Activated CD8-positive, alpha-beta T cell treated with anti-CD3 and anti-CD28 coated beads, Interleukin-2, amount 10 ng/mL, durations not matched to agents 7 days and 5 days (primary cell): Measurements from ENCODE around the gene ATOSB. TPM values are rescaled to one million over a fixed set of nuclear protein-coding genes. Genes with fewer than 3 reads are reported as not detected.

Experiments used
- ATAC-seq: fragments of 150-1000 bp; cut with Tn5 transposase; one replicate; pipeline ENCODE4 v1.10.0; 2021; ENCODE audit warnings: moderate library complexity
- CTCF ChIA-PET: fragments of 350-600 bp; sonication (Branson Sonifier 250); formaldehyde crosslinking; loops from one replicate; lab custom pipeline; 2021; ENCODE audit warnings: antibody characterized with exemption; lab: Charles Lee
- POLR2A ChIA-PET: fragments of 350-600 bp; sonication (Branson Sonifier 250); formaldehyde crosslinking; loops from one replicate; lab custom pipeline; 2021; ENCODE audit warnings: antibody characterized with exemption; lab: Charles Lee
- DNase-seq: peaks from one replicate; pipeline ENCODE4 v3.0.0-alpha.2; 2020
- H3K27ac Mint-ChIP-seq: one replicate; pipeline ENCODE4 v1.8.0; 2021; ENCODE audit warnings: mild to moderate bottlenecking, mixed read lengths
- H3K27me3 Mint-ChIP-seq: one replicate; pipeline ENCODE4 v1.8.0; 2021; ENCODE audit warnings: low read depth, mixed read lengths
- H3K36me3 Mint-ChIP-seq: one replicate; pipeline ENCODE4 v1.8.0; 2021; ENCODE audit warnings: low read depth, mixed read lengths
- H3K4me1 Mint-ChIP-seq: one replicate; pipeline ENCODE4 v1.8.0; 2021; ENCODE audit warnings: low read depth, mixed read lengths
- H3K4me3 Mint-ChIP-seq: one replicate; pipeline ENCODE4 v1.8.0; 2021; ENCODE audit warnings: mild to moderate bottlenecking, mixed read lengths
- H3K9me3 Mint-ChIP-seq: one replicate; pipeline ENCODE4 v1.8.0; 2022; ENCODE audit warnings: mixed read lengths; ENCODE audit not compliant: insufficient read depth
- total RNA-seq, 2 experiments: library from RNA; stranded (reverse); gene quantifications; one replicate each; pipeline ENCODE4 v1.2.3, GENCODE V29; 2021

The ATOSB gene
- total RNA-seq, 2 experiments from 2014 or later, result 14.5 to 17.0 TPM

DNA sequence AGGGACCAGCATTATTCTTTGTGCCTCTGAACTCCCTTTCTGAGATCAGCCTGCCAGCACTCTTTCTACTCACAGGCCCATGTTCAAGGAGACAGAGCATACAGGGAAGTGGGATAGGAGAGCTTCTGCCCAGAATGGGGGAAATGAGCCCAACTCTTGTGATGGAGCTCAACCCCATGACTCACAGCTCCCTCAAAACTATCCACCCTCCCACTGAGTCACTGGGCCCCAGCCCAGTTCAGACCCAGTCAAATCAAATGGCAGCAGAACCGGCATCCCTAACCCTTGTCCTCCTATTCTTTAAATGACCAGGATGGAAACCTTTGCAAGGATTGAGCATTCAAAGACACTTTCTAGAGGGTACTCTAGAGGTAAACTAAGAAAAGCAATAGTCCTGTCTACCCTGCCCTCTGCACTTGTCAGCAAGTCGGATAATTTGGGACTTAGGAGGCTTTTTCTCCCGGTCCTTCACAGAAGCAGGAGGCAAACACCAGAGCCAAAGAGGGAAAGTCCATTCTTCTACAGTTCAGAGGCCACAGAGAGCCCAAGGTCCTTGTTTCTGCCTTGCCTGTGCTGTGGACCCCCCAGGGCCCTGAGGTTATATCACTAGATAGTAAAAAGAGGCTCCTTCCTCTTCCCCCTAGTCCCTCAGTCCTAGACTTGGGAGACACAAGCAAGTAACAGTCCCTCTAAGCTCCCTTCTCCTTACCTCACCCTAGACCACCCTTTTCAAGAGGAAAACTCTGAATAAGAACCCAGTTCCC is 3.2 kb downstream of the ATOSB start:
- no peak for ATAC-seq
- DNase-seq, result no peak
- Mint-ChIP-seq H3K27me3 (no peaks in the 10 kb centered on the region), H3K36me3 (peaks cover 9% of the 10 kb centered on the region), H3K4me1 (peaks cover 63% of the 10 kb centered on the region), H3K27ac (peak overlapping the region; percentile 57), H3K4me3 (peak overlapping the region; percentile 69), H3K9me3 (no peaks in the 10 kb centered on the region)
- ChIA-PET CTCF (interaction anchor here (0.6 to 2.4 kb wide), 4 partner anchors 15 to 147 kb away, joined by 3 to 14 read pairs (median 4); partner anchors contain the start of genes FANCG and PIGO), POLR2A (interaction anchor here (0.7 to 2.7 kb wide), 3 partner anchors 9 to 40 kb away, joined by 4 to 14 read pairs (median 4); partner anchors contain the start of genes STOML2 and VCP)

DNA sequence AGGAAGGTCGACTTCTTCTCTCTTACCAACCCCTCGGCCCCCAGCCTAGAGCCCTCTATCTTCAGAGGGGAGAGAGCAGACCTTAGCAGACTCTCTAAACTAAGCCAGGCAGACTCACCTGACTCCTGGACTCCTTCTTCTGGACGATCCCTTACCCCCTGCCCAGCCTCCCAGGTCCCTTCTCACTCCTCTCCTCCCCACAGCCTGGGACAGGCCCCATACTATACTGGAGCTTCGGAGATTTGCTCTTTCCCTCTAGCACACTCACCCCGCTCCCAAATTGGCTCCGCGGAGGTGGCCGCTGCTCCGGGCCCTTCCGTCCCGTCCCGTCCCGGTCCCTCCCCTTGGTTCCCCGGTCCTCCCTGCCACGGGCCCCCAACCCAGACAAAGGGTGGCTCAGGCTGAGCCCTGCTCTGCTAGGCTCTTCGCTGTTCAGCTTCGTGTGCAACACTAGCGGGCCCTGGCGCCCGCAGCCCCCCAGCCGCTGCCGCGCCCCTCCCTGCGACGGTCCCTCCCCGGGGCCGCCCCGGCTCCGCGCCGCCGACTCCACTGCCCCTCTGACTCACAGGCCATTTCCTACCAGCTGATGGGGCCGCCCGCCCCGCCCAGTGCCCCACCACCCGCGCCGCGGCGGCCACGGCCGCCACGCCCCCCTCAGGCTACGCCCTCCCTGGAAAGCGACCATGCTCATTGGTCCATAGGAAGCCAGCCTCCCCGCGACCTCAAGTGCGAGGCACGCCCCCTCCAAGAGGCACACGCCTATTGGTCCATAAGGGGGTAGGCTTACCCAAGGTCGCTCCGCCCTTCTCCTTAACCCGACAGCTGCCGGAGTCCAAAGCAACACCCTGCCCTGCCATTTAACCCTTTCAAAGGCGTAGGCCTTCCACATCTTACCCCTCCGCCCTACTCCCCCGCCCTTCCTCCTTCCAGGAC is 4.4 kb downstream of the ATOSB start:
- peak; percentile 67 for ATAC-seq
- Mint-ChIP-seq H3K9me3 (no peaks in the 10 kb centered on the region), H3K4me1 (peaks cover 52% of the 10 kb centered on the region), H3K27ac (peak overlapping the region; percentile 61), H3K27me3 (no peaks in the 10 kb centered on the region), H3K4me3 (peak overlapping the region; percentile 69), H3K36me3 (peaks cover 9% of the 10 kb centered on the region)
- peak; percentile 98 for DNase-seq
- ChIA-PET CTCF (interaction anchor here (1.0 to 2.4 kb wide), 4 partner anchors 14 to 409 kb away, joined by 3 to 14 read pairs (median 4); partner anchors contain the start of genes FANCG and PIGO), POLR2A (interaction anchor here (0.7 to 2.7 kb wide), 5 partner anchors 8 to 39 kb away, joined by 3 to 14 read pairs (median 4); partner anchors contain the start of genes FANCG, STOML2 and VCP)

GRCh38 chr9:35110327-35110761 is 5.3 kb downstream of the ATOSB start:
- ChIA-PET CTCF (interaction anchor here (2.4 kb wide), 1 partner anchor 13 kb away, joined by 14 read pairs; the partner anchor contains the start of gene PIGO), POLR2A (interaction anchor here (1.3 to 2.7 kb wide), 2 partner anchors 7 to 30 kb away, joined by 4 to 14 read pairs; partner anchors contain the start of genes FANCG and STOML2)
- no peak for ATAC-seq
- H3K36me3 Mint-ChIP-seq, result peaks cover 13% of the 10 kb centered on the region
- peak overlapping the region; percentile 69 for H3K4me3 Mint-ChIP-seq
- no peaks in the 10 kb centered on the region for H3K9me3 Mint-ChIP-seq
- no peak for DNase-seq
- peaks cover 51% of the 10 kb centered on the region for H3K4me1 Mint-ChIP-seq
- no peak overlapping the region for H3K27ac Mint-ChIP-seq
- H3K27me3 Mint-ChIP-seq, result no peaks in the 10 kb centered on the region

- Mint-ChIP-seq H3K27me3 (no peaks in the 10 kb centered on the region), H3K36me3 (peaks cover 17% of the 10 kb centered on the region), H3K4me1 (peaks cover 43% of the 10 kb centered on the region), H3K27ac (no peak overlapping the region), H3K4me3 (no peak overlapping the region), H3K9me3 (no peaks in the 10 kb centered on the region)
- ATAC-seq (no peak), DNase-seq (no peak)
- ChIA-PET CTCF (no interaction called here), POLR2A (no interaction called here)
These were observed 6.6 kb downstream of the ATOSB start for GRCh38 chr9:35108946-35109575.

- H3K4me1 Mint-ChIP-seq, result peaks cover 42% of the 10 kb centered on the region
- no peaks in the 10 kb centered on the region for H3K27me3 Mint-ChIP-seq
- ATAC-seq (no peak), DNase-seq (no peak)
- CTCF ChIA-PET, result interaction anchor here (1.4 kb wide), 1 partner anchor 12 kb away, joined by 5 read pairs; the partner anchor contains the start of gene PIGO
- no peak overlapping the region for H3K27ac Mint-ChIP-seq
- POLR2A ChIA-PET, result no interaction called here
- no peak overlapping the region for H3K4me3 Mint-ChIP-seq
- H3K36me3 Mint-ChIP-seq, result peaks cover 12% of the 10 kb centered on the region
- no peaks in the 10 kb centered on the region for H3K9me3 Mint-ChIP-seq
These were observed 7.2 kb downstream of the ATOSB start for GRCh38 chr9:35108461-35108860.

- DNase-seq, result no peak
- POLR2A ChIA-PET, result interaction anchor here (0.5 to 2.2 kb wide), 2 partner anchors 35 to 1164 kb away, joined by 3 to 10 read pairs; partner anchors contain the start of gene VCP
- CTCF ChIA-PET, result interaction anchor here (1.4 kb wide), 1 partner anchor 11 kb away, joined by 5 read pairs; the partner anchor contains the start of gene PIGO
- peaks cover 15% of the 10 kb centered on the region for H3K36me3 Mint-ChIP-seq
- H3K27ac Mint-ChIP-seq, result no peak overlapping the region
- no peak overlapping the region for H3K4me3 Mint-ChIP-seq
- no peaks in the 10 kb centered on the region for H3K9me3 Mint-ChIP-seq
- no peaks in the 10 kb centered on the region for H3K27me3 Mint-ChIP-seq
- no peak for ATAC-seq
- peaks cover 44% of the 10 kb centered on the region for H3K4me1 Mint-ChIP-seq
These were observed 8.1 kb downstream of the ATOSB start for GRCh38 chr9:35107297-35108290.

- POLR2A ChIA-PET, result interaction anchor here (2.2 kb wide), 1 partner anchor 34 kb away, joined by 10 read pairs; the partner anchor contains the start of gene VCP
These were observed 9.3 kb downstream of the ATOSB start for GRCh38 chr9:35106343-35106730.

GRCh38 chr9:35105571-35106342 is 9.9 kb downstream of the ATOSB start:
- Mint-ChIP-seq H3K4me3 (no peak overlapping the region), H3K27me3 (no peaks in the 10 kb centered on the region), H3K36me3 (peaks cover 27% of the 10 kb centered on the region), H3K27ac (no peak overlapping the region), H3K4me1 (peaks cover 45% of the 10 kb centered on the region), H3K9me3 (no peaks in the 10 kb centered on the region)
- ChIA-PET CTCF (interaction anchor here (0.8 kb wide), 1 partner anchor 9 kb away, joined by 3 read pairs; the partner anchor contains the start of gene PIGO), POLR2A (interaction anchor here (2.2 kb wide), 1 partner anchor 34 kb away, joined by 10 read pairs; the partner anchor contains the start of gene VCP)
- ATAC-seq (no peak), DNase-seq (no peak)

More at GRCh38 chr9:35106343-35106730, 9.3 kb downstream of the ATOSB start:
- Mint-ChIP-seq H3K4me3 (no peak overlapping the region), H3K4me1 (peaks cover 43% of the 10 kb centered on the region), H3K27ac (no peak overlapping the region), H3K9me3 (no peaks in the 10 kb centered on the region), H3K27me3 (no peaks in the 10 kb centered on the region), H3K36me3 (peaks cover 22% of the 10 kb centered on the region)
- CTCF ChIA-PET, result interaction anchor here (0.8 kb wide), 1 partner anchor 10 kb away, joined by 3 read pairs; the partner anchor contains the start of gene PIGO
- ATAC-seq (no peak), DNase-seq (no peak)

DNA sequence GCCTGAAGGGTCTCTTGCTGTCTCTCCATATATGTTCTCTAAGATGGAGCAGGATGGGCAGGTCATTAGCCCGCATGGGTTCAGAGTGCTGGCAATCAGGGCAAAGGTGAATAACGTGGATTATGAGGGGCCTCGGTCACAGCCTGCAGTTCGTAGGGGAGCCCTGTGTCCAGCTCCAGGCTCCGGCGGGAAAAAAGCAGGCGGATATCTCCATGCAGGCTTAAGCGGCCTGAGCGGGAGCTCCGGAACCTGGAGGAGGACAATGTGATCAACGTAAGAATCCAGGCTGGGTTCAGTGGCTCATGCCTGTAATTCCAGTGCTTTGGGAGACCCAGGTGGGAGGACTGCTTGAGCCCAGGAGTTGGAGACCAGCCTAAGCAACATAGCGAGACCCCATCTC is 10.5 kb downstream of the ATOSB start:
- Mint-ChIP-seq H3K4me1 (peaks cover 43% of the 10 kb centered on the region), H3K36me3 (peaks cover 32% of the 10 kb centered on the region), H3K27me3 (no peaks in the 10 kb centered on the region), H3K4me3 (no peak overlapping the region), H3K27ac (no peak overlapping the region), H3K9me3 (no peaks in the 10 kb centered on the region)
- no peak for ATAC-seq
- POLR2A ChIA-PET, result interaction anchor here (2.2 kb wide), 1 partner anchor 33 kb away, joined by 10 read pairs; the partner anchor contains the start of gene VCP
- DNase-seq, result no peak
- CTCF ChIA-PET, result interaction anchor here (0.5 to 2.7 kb wide), 3 partner anchors 11 to 590 kb away, joined by 3 to 10 read pairs (median 6); partner anchors contain the start of gene ATOSB
